22Rv1 (cell line): ENCODE measurements around the gene XPR1.
"Not testable (repeated sequence)": the region's sequence is repeated elsewhere in the genome, so short reads cannot be mapped to it uniquely, and the experiment has no call there.

ENCODE experiments used
- H3K27ac ChIP-seq: fragments of 450-650 bp; 2 replicates; pipeline ENCODE4 v1.5.1; 2017
- ZFX ChIP-seq: fragments of 450-650 bp; IDR thresholded peaks from 2 replicates; pipeline ENCODE4 v1.6.1; 2017; ENCODE audit warnings: antibody characterized with exemption, borderline replicate concordance
- TF ChIP-seq, protein P1 (sequence below): fragments of 450-650 bp; IDR thresholded peaks from 2 replicates; pipeline ENCODE4 v1.5.1; 2017; ENCODE audit warnings: mild to moderate bottlenecking

The XPR1 gene

DNA sequence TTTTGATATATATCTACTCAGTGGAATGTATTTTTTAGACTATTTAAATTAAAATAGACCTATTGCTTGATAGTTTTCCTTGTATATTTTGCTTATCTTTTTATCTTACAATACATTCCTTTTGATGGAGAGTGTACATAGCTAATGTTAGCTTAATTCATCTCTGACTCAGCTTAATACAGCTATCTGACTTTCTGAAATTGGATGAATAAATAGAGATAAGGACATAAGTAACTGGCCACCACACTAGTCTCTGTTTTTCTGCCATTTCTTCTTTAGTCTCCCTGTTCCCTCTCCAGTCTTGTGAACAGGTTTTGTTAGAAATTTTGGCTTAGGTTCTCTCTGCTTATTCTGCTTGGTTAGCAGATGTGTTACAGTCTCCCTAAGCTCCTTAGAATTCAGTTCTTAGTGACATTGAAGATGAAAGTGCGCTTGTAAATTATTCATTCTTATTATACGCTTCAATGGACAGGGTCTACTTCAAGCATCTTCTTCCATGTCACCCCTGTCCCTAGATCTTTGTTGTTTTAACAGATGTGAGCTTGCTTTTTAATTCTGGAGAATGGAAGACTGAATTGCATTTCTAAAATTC is 59.6 kb downstream of the XPR1 start:
- TF ChIP-seq ZFX = no peak
- TF ChIP-seq, protein P1, sequence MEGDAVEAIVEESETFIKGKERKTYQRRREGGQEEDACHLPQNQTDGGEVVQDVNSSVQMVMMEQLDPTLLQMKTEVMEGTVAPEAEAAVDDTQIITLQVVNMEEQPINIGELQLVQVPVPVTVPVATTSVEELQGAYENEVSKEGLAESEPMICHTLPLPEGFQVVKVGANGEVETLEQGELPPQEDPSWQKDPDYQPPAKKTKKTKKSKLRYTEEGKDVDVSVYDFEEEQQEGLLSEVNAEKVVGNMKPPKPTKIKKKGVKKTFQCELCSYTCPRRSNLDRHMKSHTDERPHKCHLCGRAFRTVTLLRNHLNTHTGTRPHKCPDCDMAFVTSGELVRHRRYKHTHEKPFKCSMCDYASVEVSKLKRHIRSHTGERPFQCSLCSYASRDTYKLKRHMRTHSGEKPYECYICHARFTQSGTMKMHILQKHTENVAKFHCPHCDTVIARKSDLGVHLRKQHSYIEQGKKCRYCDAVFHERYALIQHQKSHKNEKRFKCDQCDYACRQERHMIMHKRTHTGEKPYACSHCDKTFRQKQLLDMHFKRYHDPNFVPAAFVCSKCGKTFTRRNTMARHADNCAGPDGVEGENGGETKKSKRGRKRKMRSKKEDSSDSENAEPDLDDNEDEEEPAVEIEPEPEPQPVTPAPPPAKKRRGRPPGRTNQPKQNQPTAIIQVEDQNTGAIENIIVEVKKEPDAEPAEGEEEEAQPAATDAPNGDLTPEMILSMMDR = no peak
- no peak overlapping the region for H3K27ac ChIP-seq

DNA sequence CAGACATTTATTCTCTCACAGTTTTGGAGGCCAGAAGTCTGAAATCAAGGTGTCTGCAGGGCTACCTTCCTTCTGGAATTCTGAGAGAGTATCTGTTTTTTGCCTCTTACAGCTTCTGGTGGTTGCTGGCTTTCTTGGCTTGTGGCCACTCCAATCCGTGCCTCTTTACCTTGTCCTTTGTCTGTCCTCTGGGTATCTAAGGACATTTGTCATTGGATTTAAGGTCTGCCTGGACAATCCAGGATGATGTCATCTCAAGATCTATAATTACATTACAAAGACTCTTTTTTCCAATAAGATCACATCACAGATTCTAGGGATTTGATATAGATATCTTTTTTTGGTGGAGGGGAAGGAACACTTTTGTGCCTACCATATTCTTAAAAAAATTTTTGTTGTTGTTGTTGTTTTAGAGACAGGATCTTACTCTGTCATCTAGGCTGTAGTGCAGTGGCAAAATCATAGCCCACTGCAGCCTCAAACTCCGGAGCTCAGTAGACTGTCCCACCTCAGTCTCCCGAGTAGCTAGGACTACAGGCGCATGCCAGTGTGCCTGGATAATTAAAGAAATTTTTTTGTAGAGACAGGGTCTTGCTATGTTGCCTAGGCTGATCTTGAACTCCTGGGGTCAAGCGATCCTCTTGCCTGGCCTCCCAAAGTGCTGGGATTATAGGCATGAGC is 61.9 kb downstream of the XPR1 start:
- H3K27ac ChIP-seq = no peak overlapping the region
- no peak for TF ChIP-seq ZFX
- TF ChIP-seq, protein P1 = no peak

- no peak overlapping the region for H3K27ac ChIP-seq
- TF ChIP-seq, protein P1 = no peak
- TF ChIP-seq ZFX = no peak
These were observed 63.5 kb downstream of the XPR1 start for GRCh38 chr1:180695282-180695681.

GRCh38 chr1:180696361-180696760 is 64.5 kb downstream of the XPR1 start:
- TF ChIP-seq, protein P1 = no peak
- TF ChIP-seq ZFX = no peak
- no peak overlapping the region for H3K27ac ChIP-seq

DNA sequence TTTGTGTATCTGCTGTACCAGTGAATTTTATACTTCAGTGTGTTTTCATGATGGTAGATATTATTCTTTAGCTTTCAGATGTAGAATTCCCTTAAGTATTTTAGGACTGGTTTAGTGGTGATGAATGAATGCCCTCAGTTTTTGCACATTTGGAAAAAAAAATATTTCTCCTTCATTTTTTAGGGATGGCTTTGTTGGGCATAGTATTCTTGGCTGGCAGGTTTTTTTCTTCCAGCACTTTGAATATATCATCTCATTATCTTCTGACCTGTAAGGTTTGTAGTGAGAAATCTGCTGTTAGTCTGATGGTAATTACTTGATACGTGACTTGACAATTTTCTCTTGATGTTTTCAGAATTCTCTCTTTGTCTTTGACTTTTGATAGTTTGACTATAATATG is 66.8 kb downstream of the XPR1 start:
- no peak for TF ChIP-seq ZFX
- TF ChIP-seq, protein P1 = no peak
- no peak overlapping the region for H3K27ac ChIP-seq

- H3K27ac ChIP-seq = not testable (repeated sequence)
These were observed 70.6 kb downstream of the XPR1 start for GRCh38 chr1:180702376-180702775.

- not testable (repeated sequence) for H3K27ac ChIP-seq
These were observed 78.9 kb downstream of the XPR1 start for GRCh38 chr1:180710746-180711145.

- not testable (repeated sequence) for H3K27ac ChIP-seq
These were observed 79.4 kb downstream of the XPR1 start for GRCh38 chr1:180711260-180711659.

DNA sequence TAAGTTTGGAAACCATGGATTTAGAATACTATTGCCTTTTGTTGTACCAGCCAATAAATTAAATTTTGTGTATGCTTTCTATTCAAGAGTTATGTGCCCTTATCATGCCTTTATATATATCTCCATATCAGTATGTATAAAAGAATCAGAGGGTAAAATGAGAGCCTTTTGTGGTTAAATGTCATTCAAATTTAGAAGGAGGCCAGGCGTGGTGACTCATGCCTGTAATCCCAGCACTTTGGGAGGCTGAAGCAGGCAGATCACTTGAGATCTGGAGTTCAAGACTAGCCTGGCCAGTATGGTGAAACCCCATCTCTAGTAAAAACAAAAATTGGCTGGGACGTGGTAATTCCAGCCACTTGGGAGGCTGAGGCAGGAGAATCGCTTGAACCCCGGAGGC is 88.9 kb downstream of the XPR1 start:
- H3K27ac ChIP-seq = no peak overlapping the region
- no peak for TF ChIP-seq ZFX
- TF ChIP-seq, protein P1 = no peak
